HepG2 (cell line): ENCODE measurements around the gene SH3D21. TPM values are rescaled to one million over a fixed set of nuclear protein-coding genes. Genes with fewer than 3 reads are reported as not detected.

Experiments
- ARHGAP35 ChIP-seq: sonication (generic); formaldehyde crosslinking; IDR thresholded peaks from 2 replicates; pipeline ENCODE4 v1.9.0; 2022; ENCODE audit warnings: mild to moderate bottlenecking, inconsistent platforms, moderate library complexity, missing genetic modification reagents, borderline replicate concordance
- ETV5 ChIP-seq: IDR thresholded peaks from 2 replicates; pipeline ENCODE4 v1.6.1; 2018; ENCODE audit warnings: missing biosample characterization, missing genetic modification reagents, inconsistent platforms, borderline replicate concordance
- FIP1L1 ChIP-seq: fragments of 200-400 bp; formaldehyde crosslinking; IDR thresholded peaks from 2 replicates; pipeline ENCODE4 v1.6.1; 2018; ENCODE audit warnings: low read depth, mild to moderate bottlenecking, low read length, moderate library complexity, borderline replicate concordance; ENCODE audit not compliant: insufficient read depth
- GMEB1 ChIP-seq: sonication (generic); formaldehyde crosslinking; IDR thresholded peaks from 2 replicates; pipeline ENCODE4 v1.5.1; 2020; ENCODE audit warnings: missing genetic modification reagents, mild to moderate bottlenecking, borderline replicate concordance
- IRF1 ChIP-seq: sonication (generic); formaldehyde crosslinking; IDR thresholded peaks from 2 replicates; pipeline ENCODE4 v1.4.0; 2020; ENCODE audit warnings: low read depth, mild to moderate bottlenecking, missing genetic modification reagents
- KDM5A ChIP-seq: fragments of 200-600 bp; sonication (generic); IDR thresholded peaks from 2 replicates; pipeline ENCODE4 v1.7.0; 2018; ENCODE audit warnings: antibody characterized with exemption, mild to moderate bottlenecking, low read length, borderline replicate concordance
- MAZ ChIP-seq, 2 experiments: sonication (generic) in 1 of 2; formaldehyde crosslinking in 1 of 2; IDR thresholded peaks; 2 replicates each; pipeline versions ENCODE4 v1.5.0 to v1.6.1; 2012 to 2020; ENCODE audit warnings: low read depth in 2 of 2, mild to moderate bottlenecking in 2 of 2, borderline replicate concordance in 1 of 2, improper control_type of control experiment in 1 of 2, low read length in 1 of 2, missing genetic modification reagents in 1 of 2, moderate library complexity in 1 of 2
- PTBP1 ChIP-seq: fragments of 200-400 bp; formaldehyde crosslinking; IDR thresholded peaks from 2 replicates; pipeline ENCODE4 v1.6.1; 2018; ENCODE audit warnings: low read length, low read depth; ENCODE audit not compliant: poor library complexity, severe bottlenecking
- REPIN1 ChIP-seq: sonication (generic); formaldehyde crosslinking; IDR thresholded peaks from 2 replicates; pipeline ENCODE4 v1.8.0; 2022; ENCODE audit warnings: missing genetic modification reagents, low read depth, mild to moderate bottlenecking, borderline replicate concordance
- RFXANK ChIP-seq: IDR thresholded peaks from 2 replicates; pipeline ENCODE4 v1.6.1; 2016
- SAP130 ChIP-seq: IDR thresholded peaks from 2 replicates; pipeline ENCODE4 v1.6.1; 2016; ENCODE audit warnings: low read depth
- SRF ChIP-seq: IDR thresholded peaks from 2 replicates; pipeline ENCODE4 v1.6.1; 2011; ENCODE audit warnings: mild to moderate bottlenecking, low read depth, low read length, moderate library complexity
- ZBTB42 ChIP-seq: sonication (generic); formaldehyde crosslinking; IDR thresholded peaks from 2 replicates; pipeline ENCODE4 v1.5.0; 2020; ENCODE audit warnings: mild to moderate bottlenecking, missing genetic modification reagents
- ZKSCAN8 ChIP-seq: IDR thresholded peaks from 2 replicates; pipeline ENCODE4 v1.6.1; 2016; ENCODE audit warnings: borderline replicate concordance, missing genetic modification reagents, missing compliant biosample characterization
- ZNF33A ChIP-seq: sonication (generic); formaldehyde crosslinking; IDR thresholded peaks from 2 replicates; pipeline ENCODE4 v1.5.1; 2020; ENCODE audit warnings: missing genetic modification reagents, mild to moderate bottlenecking, moderate library complexity, borderline replicate concordance
- ZNF709 ChIP-seq: sonication (generic); formaldehyde crosslinking; IDR thresholded peaks from 2 replicates; pipeline ENCODE4 v1.5.0; 2020; ENCODE audit warnings: mild to moderate bottlenecking, missing genetic modification reagents
- ZSCAN31 ChIP-seq: sonication (generic); formaldehyde crosslinking; IDR thresholded peaks from 2 replicates; pipeline ENCODE4 v1.5.0; 2020; ENCODE audit warnings: low read depth, mild to moderate bottlenecking, missing genetic modification reagents
- polyA plus RNA-seq, 8 experiments: library from polyadenylated mRNA; depleted of rRNA in 3 of 8; stranded (reverse) in 7 of 8; unstranded in 1 of 8; fragments of >200 nt; fragmentation: Illumina TruSeq in 4 of 8; extraction: Trizol in 4 of 8; gene quantifications; 2 replicates each; pipeline versions ENCODE4 v1.2.1 to v1.2.3, GENCODE V29; 2011 to 2016; ENCODE audit warnings: low read depth in 4 of 8, missing spikeins in 1 of 8, mixed read lengths in 1 of 8; ENCODE audit not compliant: insufficient read depth in 1 of 8
- total RNA-seq, 5 experiments: library from RNA; depleted of rRNA; stranded (reverse); fragments of >200 nt; fragmentation: Illumina TruSeq; extraction: Trizol; gene quantifications; 2 replicates each; pipeline ENCODE4 v1.2.3, GENCODE V29; 2016; ENCODE audit warnings: low read depth in 1 of 5
- TF ChIP-seq, protein P1 (sequence below): sonication (generic); formaldehyde crosslinking; IDR thresholded peaks from 2 replicates; pipeline ENCODE4 v1.8.0; 2022; ENCODE audit warnings: mild to moderate bottlenecking, missing genetic modification reagents, borderline replicate concordance
- TF ChIP-seq, protein P2 (sequence below): sonication (generic); formaldehyde crosslinking; IDR thresholded peaks from 2 replicates; pipeline ENCODE4 v1.4.0; 2020; ENCODE audit warnings: missing genetic modification reagents
- TF ChIP-seq, protein P3 (sequence below): sonication (generic); formaldehyde crosslinking; IDR thresholded peaks from 2 replicates; pipeline ENCODE4 v1.8.0; 2022; ENCODE audit warnings: missing genetic modification reagents, mild to moderate bottlenecking, borderline replicate concordance

The SH3D21 gene
- total and polyA plus RNA-seq, 2 of the 13 experiments (the other 11 are each of a cell fraction or from before 2014, with no cell fraction given): 5.1 to 8.6 TPM

- TF ChIP-seq SRF (no peak), ZKSCAN8 (CRISPR knock-in tag) (peak; percentile 76; the same call in 1 of the 2 replicates), MAZ (IDR thresholded peaks at IDR 0.05; ENCODE audit: borderline replicate concordance, low read depth, low read length) (0 out of 2 replicates have a peak, but pooled peaks have one; percentile 11), MAZ (CRISPR knock-in tag; IDR thresholded peaks at IDR 0.05; ENCODE audit: low read depth) (peak; percentile 54; the same call in 1 of the 2 replicates), REPIN1 (CRISPR knock-in tag) (0 out of 2 replicates have a peak, but pooled peaks have one; percentile 71), ZBTB42 (CRISPR knock-in tag) (no peak), SAP130 (CRISPR knock-in tag) (peak; percentile 92), ZNF33A (CRISPR knock-in tag) (no peak), RFXANK (no peak), GMEB1 (CRISPR knock-in tag) (no peak), PTBP1 (no peak), ARHGAP35 (CRISPR knock-in tag) (no peak), ETV5 (CRISPR knock-in tag) (no peak; the same call in 1 of the 2 replicates), ZNF709 (CRISPR knock-in tag) (peak; percentile 63; the same call in 1 of the 2 replicates), FIP1L1 (no peak), KDM5A (peak; percentile 43; the same call in 1 of the 2 replicates), IRF1 (no peak), ZSCAN31 (CRISPR knock-in tag) (peak; percentile 61; the same call in 1 of the 2 replicates)
- TF ChIP-seq, protein P1, sequence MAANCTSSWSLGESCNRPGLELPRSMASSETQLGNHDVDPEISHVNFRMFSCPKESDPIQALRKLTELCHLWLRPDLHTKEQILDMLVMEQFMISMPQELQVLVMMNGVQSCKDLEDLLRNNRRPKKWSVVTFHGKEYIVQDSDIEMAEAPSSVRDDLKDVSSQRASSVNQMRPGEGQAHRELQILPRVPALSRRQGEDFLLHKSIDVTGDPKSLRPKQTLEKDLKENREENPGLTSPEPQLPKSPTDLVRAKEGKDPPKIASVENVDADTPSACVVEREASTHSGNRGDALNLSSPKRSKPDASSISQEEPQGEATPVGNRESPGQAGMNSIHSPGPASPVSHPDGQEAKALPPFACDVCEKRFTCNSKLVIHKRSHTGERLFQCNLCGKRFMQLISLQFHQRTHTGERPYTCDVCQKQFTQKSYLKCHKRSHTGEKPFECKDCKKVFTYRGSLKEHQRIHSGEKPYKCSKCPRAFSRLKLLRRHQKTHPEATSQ (CRISPR knock-in tag): no peak
- TF ChIP-seq, protein P2, sequence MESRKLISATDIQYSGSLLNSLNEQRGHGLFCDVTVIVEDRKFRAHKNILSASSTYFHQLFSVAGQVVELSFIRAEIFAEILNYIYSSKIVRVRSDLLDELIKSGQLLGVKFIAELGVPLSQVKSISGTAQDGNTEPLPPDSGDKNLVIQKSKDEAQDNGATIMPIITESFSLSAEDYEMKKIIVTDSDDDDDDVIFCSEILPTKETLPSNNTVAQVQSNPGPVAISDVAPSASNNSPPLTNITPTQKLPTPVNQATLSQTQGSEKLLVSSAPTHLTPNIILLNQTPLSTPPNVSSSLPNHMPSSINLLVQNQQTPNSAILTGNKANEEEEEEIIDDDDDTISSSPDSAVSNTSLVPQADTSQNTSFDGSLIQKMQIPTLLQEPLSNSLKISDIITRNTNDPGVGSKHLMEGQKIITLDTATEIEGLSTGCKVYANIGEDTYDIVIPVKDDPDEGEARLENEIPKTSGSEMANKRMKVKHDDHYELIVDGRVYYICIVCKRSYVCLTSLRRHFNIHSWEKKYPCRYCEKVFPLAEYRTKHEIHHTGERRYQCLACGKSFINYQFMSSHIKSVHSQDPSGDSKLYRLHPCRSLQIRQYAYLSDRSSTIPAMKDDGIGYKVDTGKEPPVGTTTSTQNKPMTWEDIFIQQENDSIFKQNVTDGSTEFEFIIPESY: no peak
- TF ChIP-seq, protein P3, sequence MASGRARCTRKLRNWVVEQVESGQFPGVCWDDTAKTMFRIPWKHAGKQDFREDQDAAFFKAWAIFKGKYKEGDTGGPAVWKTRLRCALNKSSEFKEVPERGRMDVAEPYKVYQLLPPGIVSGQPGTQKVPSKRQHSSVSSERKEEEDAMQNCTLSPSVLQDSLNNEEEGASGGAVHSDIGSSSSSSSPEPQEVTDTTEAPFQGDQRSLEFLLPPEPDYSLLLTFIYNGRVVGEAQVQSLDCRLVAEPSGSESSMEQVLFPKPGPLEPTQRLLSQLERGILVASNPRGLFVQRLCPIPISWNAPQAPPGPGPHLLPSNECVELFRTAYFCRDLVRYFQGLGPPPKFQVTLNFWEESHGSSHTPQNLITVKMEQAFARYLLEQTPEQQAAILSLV (CRISPR knock-in tag): peak; percentile 29; the same call in 1 of the 2 replicates
These were observed 17.6 kb downstream of the SH3D21 start, which contains the start of gene EVA1B (continued) for GRCh38 chr1:36323636-36324352.
